Stimulated activated CD4-positive, alpha-beta T cell treated with anti-CD3 and anti-CD28 coated beads, TNF-alpha, amount 100 ng/mL, for 24 hours (primary cell): ENCODE measurements around the gene MEIS3.

ENCODE experiments used
- DNase-seq, 3 experiments: peaks; one replicate each; pipeline ENCODE4 v3.0.0-alpha.2; 2020; ENCODE audit warnings: low read depth in 3 of 3

The MEIS3 gene

DNA sequence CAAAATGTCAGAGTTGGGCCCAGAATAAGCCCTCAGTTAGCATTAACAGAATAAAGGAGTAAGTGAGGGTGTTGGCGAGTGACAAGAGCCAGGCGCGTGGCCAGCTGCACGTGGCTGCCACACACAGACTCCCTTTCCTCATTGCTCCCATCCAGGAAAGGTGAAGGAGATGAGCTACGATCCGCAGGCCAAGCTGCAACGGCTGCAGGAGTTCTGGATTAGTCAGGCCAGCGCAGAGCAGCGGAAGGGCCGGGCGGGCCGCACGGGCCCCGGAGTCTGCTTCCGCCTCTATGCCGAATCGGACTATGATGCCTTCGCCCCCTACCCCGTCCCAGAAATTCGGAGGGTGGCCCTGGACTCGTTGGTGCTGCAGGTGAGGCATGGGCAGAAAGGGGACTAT, 57.0 kb downstream of the MEIS3 start:
- no peak for DNase-seq

- no peak for DNase-seq
Measured at GRCh38 chr19:47358936-47359335, 60.4 kb downstream of the MEIS3 start.

DNA sequence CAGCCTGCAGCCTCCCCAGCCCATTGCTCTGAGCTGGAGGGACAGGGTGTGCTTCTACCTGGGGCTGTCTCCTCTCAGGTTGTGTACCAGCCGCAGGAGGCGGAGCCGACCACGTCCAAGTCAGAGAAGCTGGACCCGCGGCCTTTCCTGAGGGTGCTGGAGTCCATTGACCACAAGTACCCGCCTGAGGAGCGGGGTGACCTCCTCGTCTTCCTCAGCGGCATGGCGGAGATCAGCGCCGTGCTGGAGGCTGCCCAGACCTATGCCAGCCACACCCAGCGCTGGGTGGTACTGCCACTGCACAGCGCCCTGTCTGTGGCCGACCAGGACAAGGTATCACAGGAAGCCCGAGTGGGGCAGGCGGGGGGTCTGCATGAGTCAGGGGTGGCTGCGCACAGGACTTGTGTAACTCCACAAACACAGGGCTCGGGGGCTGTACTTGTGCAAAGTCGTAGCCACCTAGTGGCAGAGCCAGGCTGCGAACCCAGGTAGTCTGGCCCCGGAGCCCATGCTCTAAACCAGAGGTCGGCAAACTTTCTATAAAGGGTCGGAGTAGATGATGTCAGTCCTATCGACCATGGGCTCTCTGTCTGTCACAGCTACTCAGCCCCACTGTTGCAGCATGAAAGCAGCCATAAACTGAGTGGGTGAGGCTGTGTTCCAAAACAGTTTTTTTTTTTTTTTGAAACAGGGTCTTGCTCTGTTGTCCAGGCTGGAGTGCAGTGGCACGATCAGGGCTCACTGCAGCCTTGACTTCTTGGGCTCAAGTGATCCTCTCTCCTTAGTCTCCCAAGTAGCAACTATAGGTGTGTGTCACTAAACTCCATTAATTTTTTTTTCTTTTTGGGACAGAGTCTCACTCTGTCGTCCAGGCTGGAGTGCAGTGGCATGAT, 61.3 kb downstream of the MEIS3 start:
- no peak for DNase-seq

- no peak for DNase-seq
Measured at GRCh38 chr19:47356900-47357299, 62.4 kb downstream of the MEIS3 start.

DNA sequence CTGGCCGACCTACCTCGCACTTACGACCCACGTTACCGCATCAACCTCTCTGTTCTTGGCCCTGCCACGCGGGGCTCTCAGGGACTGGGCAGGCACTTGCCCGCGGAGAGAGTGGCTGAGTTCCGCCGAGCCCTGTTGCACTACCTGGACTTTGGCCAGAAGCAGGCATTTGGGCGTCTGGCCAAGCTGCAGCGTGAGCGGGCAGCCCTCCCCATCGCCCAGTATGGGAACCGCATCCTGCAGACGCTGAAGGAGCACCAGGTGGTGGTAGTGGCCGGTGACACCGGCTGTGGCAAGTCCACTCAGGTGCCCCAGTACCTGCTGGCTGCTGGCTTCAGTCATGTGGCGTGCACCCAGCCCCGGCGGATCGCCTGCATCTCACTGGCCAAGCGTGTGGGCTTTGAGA, 66.0 kb downstream of the MEIS3 start:
- DNase-seq, result no peak
